ENCODE data around the gene STAB2.

STAB2 gene

DNA sequence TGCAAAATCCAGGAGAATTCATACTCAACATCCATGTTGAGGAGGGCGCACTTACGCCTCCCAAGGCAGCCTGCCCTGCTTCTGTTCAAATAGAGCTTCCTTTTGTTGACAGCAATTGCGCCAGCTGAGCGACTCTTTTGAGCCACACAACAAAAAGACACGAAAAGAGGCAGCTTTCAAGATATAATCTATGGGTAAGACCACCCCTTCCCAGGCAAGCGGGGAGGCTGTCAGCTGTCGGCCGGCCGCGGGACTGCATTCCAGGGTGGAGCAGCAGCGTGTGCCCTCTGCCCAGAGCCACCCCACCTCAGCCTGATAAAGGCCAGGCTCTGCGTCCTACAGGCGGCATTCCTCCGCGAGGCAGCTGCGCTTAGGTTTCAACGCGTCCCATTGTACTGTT is 15.8 kb upstream of the STAB2 start:
- TF ChIP-seq TAF1 (IDR thresholded peaks at IDR 0.05; ENCODE audit: borderline replicate concordance, insufficient read depth, low read length) = no peak
- no peak for TF ChIP-seq FOXP2 (optimal IDR thresholded peaks at IDR 0.05; ENCODE audit: borderline replicate concordance, extremely low read depth, extremely low read length, insufficient read depth)
- no peak for TF ChIP-seq POLR2AphosphoS5 (IDR thresholded peaks at IDR 0.05; ENCODE audit: low read depth, low read length)

DNA sequence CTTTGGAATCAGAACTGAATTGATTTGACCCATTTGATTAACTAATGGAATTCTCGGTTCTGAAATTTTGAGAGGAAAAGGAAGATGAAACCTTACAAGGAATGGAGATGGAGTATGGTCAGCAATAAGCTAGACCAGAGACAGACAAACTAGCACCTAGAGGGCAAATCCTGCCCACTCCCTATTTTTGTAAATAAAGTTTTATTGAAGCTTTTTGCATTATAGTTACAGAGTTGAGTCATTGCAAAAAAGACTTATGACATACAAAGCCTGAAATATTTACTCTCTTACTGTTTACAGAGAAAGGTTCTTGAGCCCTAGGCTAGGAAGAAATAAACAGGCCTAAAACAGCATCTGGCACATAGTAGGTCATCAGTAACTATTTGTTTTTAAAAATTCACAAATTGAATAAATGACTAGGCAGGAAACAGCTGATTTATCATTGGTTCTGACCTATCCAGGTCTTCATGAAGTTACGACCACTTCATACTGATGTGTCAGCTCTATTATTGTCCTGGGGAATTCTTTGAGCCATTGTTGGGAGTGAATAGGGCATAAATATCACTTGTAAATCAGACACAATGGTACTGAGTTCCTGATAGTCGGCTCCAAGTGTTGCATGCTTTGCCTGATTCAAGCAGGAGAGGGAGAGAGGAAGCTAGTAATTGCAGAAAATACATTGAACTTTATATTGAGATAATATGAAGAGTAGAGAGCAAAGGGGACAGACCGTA is 14.6 kb upstream of the STAB2 start:
- TF ChIP-seq TAF1 (IDR thresholded peaks at IDR 0.05; ENCODE audit: borderline replicate concordance, insufficient read depth, low read length) (no peak), POLR2AphosphoS5 (IDR thresholded peaks at IDR 0.05; ENCODE audit: low read depth, low read length) (no peak), FOXP2 (optimal IDR thresholded peaks at IDR 0.05; ENCODE audit: borderline replicate concordance, extremely low read depth, extremely low read length, insufficient read depth) (no peak), SIN3A (IDR thresholded peaks at IDR 0.05; ENCODE audit: borderline replicate concordance, insufficient read depth, low read length) (no peak)
- TF ChIP-seq, protein P1, sequence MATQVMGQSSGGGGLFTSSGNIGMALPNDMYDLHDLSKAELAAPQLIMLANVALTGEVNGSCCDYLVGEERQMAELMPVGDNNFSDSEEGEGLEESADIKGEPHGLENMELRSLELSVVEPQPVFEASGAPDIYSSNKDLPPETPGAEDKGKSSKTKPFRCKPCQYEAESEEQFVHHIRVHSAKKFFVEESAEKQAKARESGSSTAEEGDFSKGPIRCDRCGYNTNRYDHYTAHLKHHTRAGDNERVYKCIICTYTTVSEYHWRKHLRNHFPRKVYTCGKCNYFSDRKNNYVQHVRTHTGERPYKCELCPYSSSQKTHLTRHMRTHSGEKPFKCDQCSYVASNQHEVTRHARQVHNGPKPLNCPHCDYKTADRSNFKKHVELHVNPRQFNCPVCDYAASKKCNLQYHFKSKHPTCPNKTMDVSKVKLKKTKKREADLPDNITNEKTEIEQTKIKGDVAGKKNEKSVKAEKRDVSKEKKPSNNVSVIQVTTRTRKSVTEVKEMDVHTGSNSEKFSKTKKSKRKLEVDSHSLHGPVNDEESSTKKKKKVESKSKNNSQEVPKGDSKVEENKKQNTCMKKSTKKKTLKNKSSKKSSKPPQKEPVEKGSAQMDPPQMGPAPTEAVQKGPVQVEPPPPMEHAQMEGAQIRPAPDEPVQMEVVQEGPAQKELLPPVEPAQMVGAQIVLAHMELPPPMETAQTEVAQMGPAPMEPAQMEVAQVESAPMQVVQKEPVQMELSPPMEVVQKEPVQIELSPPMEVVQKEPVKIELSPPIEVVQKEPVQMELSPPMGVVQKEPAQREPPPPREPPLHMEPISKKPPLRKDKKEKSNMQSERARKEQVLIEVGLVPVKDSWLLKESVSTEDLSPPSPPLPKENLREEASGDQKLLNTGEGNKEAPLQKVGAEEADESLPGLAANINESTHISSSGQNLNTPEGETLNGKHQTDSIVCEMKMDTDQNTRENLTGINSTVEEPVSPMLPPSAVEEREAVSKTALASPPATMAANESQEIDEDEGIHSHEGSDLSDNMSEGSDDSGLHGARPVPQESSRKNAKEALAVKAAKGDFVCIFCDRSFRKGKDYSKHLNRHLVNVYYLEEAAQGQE (IDR thresholded peaks at IDR 0.05; ENCODE audit: insufficient read depth in 1 of 2, low read depth in 2 of 2, low read length in 2 of 2) = no peak

DNA sequence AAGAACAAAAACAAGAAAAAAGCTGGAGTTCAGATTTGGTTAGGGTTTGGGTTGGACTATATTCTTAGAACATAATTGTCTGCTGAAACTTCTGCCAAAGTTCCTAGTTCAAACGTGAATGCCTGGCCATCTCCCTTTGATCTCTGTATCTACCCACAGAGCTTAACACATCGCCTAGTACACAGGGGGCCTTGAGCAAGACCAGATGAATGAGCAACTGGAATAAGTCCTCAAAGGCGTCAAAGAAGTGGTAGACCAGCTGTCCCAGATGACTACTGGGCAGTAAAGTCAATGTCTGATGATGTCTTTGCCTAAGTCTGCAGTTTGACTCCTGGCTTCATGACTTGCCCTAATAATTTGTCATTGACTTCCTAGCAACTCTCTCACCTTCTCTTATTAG is 13.9 kb upstream of the STAB2 start:
- TF ChIP-seq FOXP2 (optimal IDR thresholded peaks at IDR 0.05; ENCODE audit: borderline replicate concordance, extremely low read depth, extremely low read length, insufficient read depth) = no peak
- TF ChIP-seq POLR2AphosphoS5 (IDR thresholded peaks at IDR 0.05; ENCODE audit: low read depth, low read length) = no peak
- TF ChIP-seq SIN3A (IDR thresholded peaks at IDR 0.05; ENCODE audit: borderline replicate concordance, insufficient read depth, low read length) = no peak
- TF ChIP-seq, protein P1 (IDR thresholded peaks at IDR 0.05; ENCODE audit: insufficient read depth in 1 of 2, low read depth in 2 of 2, low read length in 2 of 2) = no peak
- TF ChIP-seq TAF1 (IDR thresholded peaks at IDR 0.05; ENCODE audit: borderline replicate concordance, insufficient read depth, low read length) = no peak

DNA sequence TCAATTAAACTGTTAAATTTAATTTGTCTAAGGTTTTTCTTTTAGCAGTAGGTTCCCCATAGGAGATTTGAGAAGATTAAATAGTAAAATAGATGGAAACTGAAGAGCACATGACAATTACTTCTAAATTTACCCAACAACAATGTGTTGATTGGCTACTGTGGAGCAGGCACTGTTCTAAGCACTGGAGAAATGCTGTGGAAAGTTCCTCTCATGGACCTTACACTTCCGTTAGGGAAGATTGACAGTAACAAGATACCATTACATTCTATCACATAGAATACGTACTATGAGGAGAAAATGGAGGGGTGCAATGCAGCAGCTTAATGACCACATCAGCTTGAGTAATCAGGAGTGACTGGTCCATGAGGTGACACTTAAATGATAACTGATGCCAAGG is 8.1 kb upstream of the STAB2 start:
- no peak for TF ChIP-seq FOXP2 (optimal IDR thresholded peaks at IDR 0.05; ENCODE audit: borderline replicate concordance, extremely low read depth, extremely low read length, insufficient read depth)

DNA sequence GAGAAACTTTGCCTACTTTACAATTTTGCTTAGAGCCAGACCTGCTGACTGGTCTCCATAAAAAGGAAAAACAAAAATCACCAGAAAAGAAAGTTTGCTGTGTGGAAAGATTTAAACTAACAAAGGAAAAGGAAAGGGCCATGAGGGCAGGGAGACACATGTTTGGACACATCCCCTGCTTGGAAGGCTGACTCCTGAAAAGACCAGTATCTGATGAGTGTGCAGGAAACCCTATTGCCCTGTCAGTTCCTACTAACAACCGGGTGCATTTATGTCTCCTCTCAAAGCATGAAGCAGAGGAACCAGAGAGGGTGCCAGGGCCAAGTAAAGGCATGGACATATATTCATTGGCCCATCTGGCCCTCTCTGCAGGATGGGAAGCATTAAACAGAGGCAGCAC is 7.0 kb upstream of the STAB2 start:
- no peak for TF ChIP-seq POLR2AphosphoS5 (IDR thresholded peaks at IDR 0.05; ENCODE audit: low read depth, low read length)
- TF ChIP-seq FOXP2 (optimal IDR thresholded peaks at IDR 0.05; ENCODE audit: borderline replicate concordance, extremely low read depth, extremely low read length, insufficient read depth) = no peak
- TF ChIP-seq, protein P1 (IDR thresholded peaks at IDR 0.05; ENCODE audit: insufficient read depth in 1 of 2, low read depth in 2 of 2, low read length in 2 of 2) = no peak
- TF ChIP-seq SIN3A (IDR thresholded peaks at IDR 0.05; ENCODE audit: borderline replicate concordance, insufficient read depth, low read length) = no peak
- no peak for TF ChIP-seq TAF1 (IDR thresholded peaks at IDR 0.05; ENCODE audit: borderline replicate concordance, insufficient read depth, low read length)

DNA sequence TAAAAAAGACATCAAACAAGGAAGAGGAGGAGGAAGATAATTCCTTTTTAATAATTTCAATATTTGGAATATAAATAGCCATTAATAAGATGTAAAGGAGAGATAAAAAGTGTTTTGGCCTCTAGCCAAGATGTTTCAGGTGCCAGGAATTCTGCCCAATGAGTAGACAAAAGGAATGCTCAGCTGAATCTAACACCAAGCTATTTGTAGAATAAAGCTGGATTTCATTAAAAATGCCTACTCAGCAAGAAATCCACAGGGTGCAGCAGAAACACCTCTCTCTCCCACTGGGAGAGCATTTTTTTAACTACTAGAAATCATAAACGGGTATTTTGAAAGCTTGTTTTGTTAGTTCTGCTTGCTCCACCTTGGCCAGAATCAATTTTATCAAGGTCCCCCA is 4.1 kb upstream of the STAB2 start:
- TF ChIP-seq TAF1 (IDR thresholded peaks at IDR 0.05; ENCODE audit: borderline replicate concordance, insufficient read depth, low read length) = no peak
- no peak for TF ChIP-seq FOXP2 (optimal IDR thresholded peaks at IDR 0.05; ENCODE audit: borderline replicate concordance, extremely low read depth, extremely low read length, insufficient read depth)
- no peak for TF ChIP-seq POLR2AphosphoS5 (IDR thresholded peaks at IDR 0.05; ENCODE audit: low read depth, low read length)
- TF ChIP-seq, protein P1 (IDR thresholded peaks at IDR 0.05; ENCODE audit: insufficient read depth in 1 of 2, low read depth in 2 of 2, low read length in 2 of 2) = no peak
- TF ChIP-seq SIN3A (IDR thresholded peaks at IDR 0.05; ENCODE audit: borderline replicate concordance, insufficient read depth, low read length) = no peak
